HG03439 (cell line): ENCODE data around the gene CAV2.
A peak's percentile ranks its signal among the peaks of the same experiment; 100 is the strongest.

ENCODE experiments used
- ATAC-seq: cut with Tn5 transposase; IDR thresholded peaks from one replicate; pipeline ENCODE4 v1.9.1; 2021; ENCODE audit warnings: mild to moderate bottlenecking, moderate library complexity; ENCODE audit not compliant: unreplicated experiment

CAV2 gene

DNA sequence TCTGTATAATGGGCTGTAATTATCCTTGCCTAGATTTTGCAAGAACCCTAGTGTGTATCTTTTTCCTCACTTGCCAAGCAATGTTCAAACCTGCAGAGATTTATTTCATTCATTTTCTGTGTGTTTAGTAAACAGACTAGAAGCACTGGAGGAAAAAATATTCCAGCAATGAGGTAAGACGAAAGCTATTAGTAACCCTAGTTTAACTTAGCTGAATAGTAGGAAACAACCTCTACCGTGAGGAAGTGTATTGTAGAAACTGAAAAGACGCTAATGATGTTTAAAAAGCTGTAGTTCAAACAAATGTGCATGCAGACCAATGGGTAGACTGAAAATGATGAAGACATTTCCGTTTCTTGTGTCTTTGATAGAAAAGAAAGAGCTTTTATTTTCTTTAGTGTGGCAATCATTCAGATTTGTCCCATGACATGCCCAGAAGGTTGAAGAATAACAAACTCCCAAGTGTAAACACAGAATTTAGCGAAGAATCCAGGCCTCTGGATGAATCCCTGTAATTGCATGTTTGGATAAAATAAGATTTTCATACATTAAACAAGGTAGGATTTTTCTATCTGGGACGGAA is 46.0 kb downstream of the CAV2 start:
- no peak for ATAC-seq

DNA sequence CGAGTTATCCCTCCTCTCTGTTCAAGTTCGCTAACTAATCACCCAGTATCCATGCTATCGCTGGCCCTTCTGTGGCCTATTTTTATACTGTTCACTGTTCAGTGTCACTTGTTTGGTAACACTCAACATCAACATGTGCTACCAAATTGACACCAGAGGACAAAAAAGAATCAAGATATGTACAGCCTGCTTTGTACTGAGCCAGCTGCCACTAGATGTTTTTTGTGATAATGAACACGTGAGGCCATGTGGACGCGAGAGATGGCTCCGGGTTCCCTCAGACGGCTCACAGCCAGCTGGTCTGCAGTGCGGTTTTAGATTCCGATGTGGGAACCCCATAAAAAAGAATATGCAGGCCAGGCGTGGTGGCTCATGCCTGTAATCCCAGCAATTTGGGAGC is 46.5 kb downstream of the CAV2 start:
- ATAC-seq = no peak

DNA sequence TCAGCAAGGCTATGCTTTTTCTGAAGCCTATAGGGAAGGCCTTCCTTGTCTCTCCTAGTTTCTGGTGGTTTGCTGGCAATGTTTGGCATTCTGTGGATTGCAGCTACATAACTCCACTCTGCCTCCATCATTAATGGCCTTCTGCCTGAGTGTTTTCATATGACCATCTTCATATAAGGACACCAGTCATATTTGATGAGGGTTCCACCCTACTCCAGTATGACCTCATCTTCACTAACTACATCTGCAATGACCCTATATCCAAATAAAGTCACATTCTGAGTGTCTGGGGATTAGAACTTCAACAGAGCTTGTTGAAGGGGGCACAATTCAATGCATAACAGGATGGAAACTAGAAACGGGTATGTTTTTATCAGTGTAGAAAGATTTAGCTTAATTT is 47.4 kb downstream of the CAV2 start:
- ATAC-seq = no peak

DNA sequence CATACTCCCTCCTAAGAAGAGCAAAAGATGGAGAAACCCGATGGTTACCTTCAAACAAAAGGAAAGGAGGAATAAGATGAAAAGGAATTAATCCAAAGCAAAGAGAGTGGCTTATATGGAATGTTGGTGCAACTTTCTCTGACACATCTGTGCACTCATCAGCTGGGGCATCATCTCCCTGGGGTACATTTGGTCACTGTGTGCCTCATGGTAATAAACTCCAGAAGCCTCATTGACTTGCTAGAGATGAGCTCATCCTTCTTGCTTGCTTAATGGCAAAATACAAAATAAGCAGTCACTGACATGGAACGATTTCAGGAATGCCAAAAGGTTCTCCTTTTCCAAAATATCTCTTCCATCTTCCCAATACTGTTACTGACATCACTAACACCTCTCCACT is 47.8 kb downstream of the CAV2 start:
- ATAC-seq = no peak

DNA sequence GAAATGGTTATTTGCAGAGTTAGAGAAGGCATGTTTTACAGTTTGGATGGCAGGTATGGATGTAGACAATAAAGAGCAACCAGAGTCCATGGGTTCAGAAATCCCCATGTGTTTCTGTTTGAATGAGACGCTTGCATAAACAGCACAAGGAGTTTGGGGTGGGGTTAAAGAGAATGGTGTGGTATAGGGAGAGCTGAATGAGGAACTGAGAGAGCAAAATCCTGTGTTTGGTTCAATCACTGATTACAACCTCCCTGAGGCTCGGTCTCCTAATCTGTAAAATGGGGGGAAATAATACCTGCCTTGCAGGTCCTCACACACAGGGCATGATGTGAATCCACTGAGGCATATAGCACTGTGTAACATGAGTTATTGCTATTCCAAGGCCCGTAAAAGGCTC is 49.0 kb downstream of the CAV2 start:
- ATAC-seq = peak; percentile 87

DNA sequence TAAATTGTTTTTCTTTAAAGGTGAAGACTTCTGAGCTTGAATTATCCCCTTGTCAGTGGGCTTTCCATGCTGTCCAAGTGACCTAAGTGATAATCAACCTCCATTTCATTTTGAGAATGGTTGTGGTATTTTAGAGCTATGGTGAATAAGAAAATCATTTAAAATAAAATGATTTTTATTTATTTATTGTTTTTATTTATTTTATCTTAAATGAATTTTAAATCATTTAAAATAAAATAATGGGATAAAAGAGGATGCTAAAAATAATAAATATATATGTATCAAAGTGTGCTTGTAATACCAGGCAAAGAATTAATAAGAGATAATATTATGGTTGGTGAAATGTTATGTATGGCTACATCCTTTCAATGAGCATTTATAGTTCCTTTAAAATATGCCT is 49.8 kb downstream of the CAV2 start:
- no peak for ATAC-seq

GRCh38 chr7:116551692-116552091 is 52.2 kb downstream of the CAV2 start:
- no peak for ATAC-seq

DNA sequence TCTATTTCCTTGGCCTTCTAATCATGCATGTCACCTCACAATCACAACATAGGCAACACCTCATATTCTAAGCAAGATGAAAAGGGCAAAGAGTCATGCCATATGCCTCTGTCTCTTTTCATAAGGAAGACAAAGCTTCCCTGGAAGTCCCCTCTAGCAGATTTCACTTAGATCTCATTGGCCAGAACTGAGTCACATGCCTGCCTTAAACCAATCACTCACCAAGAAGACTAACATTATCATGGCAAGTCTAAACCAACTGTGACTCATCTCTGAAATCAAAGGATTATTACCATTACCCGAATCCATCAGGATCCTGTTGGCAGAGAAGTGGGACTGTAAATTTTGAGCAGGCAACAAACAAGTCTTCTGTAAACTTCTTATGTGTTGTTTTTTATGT is 53.1 kb downstream of the CAV2 start:
- no peak for ATAC-seq

DNA sequence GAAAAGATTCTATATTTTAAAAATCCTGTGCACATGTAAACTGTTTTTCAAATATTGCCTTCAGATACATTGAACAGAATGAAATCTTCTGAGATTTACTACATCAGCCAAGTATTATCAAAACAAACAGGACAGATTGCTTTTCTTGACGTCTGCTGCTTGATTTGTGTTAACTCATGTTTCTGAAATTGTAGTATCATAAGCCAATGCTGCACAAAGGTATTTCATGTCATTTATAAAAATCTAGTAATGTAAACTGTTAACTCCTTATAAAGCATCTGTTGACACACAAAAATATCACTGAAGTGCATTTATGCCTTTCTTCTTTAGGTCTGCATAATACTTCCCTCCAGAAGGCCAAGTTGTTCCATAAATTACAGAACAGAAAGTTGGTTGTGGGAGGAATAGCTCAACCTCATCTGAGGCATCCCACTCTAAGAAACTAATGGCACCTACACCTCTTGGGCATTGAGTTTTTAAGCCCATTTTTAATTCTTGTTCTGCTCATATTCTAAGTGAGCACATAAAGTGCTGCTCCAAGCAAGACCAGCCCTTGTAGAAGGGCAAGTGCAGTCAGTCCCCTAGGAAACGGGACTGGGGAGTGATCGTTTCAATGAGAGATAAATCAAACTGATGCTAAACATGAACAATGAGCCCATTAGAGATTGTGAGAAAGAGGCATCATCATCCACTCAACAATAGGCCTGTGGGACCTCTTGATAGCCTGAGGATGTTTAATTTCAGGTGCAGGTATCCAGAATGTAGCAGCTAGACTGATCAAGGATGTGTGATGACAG is 53.8 kb downstream of the CAV2 start:
- ATAC-seq = no peak

- no peak for ATAC-seq
Observed at GRCh38 chr7:116554436-116554835, 54.9 kb downstream of the CAV2 start.

DNA sequence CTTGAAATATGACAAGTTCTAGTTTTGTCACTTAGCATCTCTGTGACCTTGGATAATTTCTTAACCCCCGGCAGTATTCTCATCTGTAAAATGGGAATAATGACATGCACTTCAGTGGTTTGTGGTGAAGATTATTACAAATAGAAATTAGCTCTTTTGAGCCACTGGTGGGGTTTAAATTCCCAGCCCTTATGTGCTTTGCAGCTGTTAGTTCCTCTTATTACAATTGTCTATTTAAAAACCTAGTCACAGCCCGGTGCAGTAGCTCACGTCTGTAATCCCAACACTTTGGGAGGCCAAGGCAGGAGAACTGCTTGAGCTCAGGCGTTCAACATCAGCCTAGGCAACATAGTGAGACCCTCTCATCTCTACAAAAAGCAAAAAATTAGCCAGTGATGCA is 55.4 kb downstream of the CAV2 start:
- ATAC-seq = no peak

GRCh38 chr7:116557066-116557585 is 57.6 kb downstream of the CAV2 start:
- ATAC-seq = no peak

DNA sequence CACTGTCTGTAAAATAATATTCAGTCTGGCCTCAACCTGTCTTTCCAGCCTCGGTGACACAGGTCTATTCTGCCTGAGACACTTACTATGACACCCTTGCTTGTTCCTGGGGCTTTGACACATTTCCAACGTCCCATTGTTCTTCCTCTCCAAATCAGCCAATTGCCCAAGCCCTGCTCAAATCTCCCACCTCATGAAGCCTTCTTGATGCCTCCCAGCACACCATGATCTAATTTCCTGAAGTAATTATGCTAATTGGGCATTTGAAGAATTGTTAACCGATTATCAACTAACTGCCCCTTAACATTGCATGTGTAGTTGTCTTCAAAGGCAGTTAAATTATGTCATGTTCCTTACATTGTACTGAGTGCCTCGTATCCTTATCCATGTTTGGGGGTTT is 58.4 kb downstream of the CAV2 start:
- ATAC-seq = no peak
